WTC11 (cell line): ENCODE data around the gene ZNF516. TPM values are rescaled to one million over a fixed set of nuclear protein-coding genes. Genes with fewer than 3 reads are reported as not detected.

Experiments
- ATAC-seq: fragments of 200-7000 bp; cut with Tn5 transposase; 2 replicates; pipeline ENCODE4 v1.10.0; 2021; ENCODE audit warnings: mild to moderate bottlenecking, moderate library complexity
- CTCF ChIA-PET: fragments of 300-600 bp; sonication (Branson Sonifier 250); formaldehyde crosslinking; loops from one replicate; lab custom pipeline; 2021; ENCODE audit warnings: antibody characterized with exemption; lab: Charles Lee
- POLR2A ChIA-PET: fragments of 350-600 bp; sonication (Branson Sonifier 250); formaldehyde crosslinking; loops from one replicate; lab custom pipeline; 2021; ENCODE audit warnings: antibody characterized with exemption; lab: Charles Lee
- DNase-seq: peaks from one replicate; pipeline ENCODE4 v3.0.0; 2021; ENCODE audit warnings: low spot score
- H3K27ac Mint-ChIP-seq: 2 replicates; pipeline ENCODE4 v1.8.0; 2021; ENCODE audit warnings: mixed read lengths
- H3K27me3 Mint-ChIP-seq: 2 replicates; pipeline ENCODE4 v1.8.0; 2021; ENCODE audit warnings: low read depth, mild to moderate bottlenecking, moderate library complexity, mixed read lengths
- H3K36me3 Mint-ChIP-seq: 2 replicates; pipeline ENCODE4 v1.8.0; 2021; ENCODE audit warnings: mixed read lengths
- H3K4me1 Mint-ChIP-seq: 2 replicates; pipeline ENCODE4 v1.8.0; 2022; ENCODE audit warnings: mixed read lengths
- H3K4me3 Mint-ChIP-seq: 2 replicates; pipeline ENCODE4 v1.8.0; 2021; ENCODE audit warnings: mild to moderate bottlenecking, moderate library complexity, mixed read lengths
- H3K9me3 Mint-ChIP-seq: 2 replicates; pipeline ENCODE4 v1.8.0; 2021; ENCODE audit warnings: mixed read lengths
- ATF1 ChIP-seq: sonication (generic); formaldehyde crosslinking; IDR thresholded peaks from 2 replicates; pipeline ENCODE4 v1.8.1; 2023; ENCODE audit warnings: mild to moderate bottlenecking, moderate library complexity, missing genetic modification reagents
- CBFB ChIP-seq: sonication (generic); formaldehyde crosslinking; IDR thresholded peaks from 2 replicates; pipeline ENCODE4 v1.8.1; 2022; ENCODE audit warnings: mild to moderate bottlenecking, low read depth, missing genetic modification reagents
- CREB1 ChIP-seq: sonication (generic); formaldehyde crosslinking; IDR thresholded peaks from 2 replicates; pipeline ENCODE4 v1.8.0; 2023; ENCODE audit warnings: mild to moderate bottlenecking, missing genetic modification reagents
- CREM ChIP-seq: sonication (generic); formaldehyde crosslinking; IDR thresholded peaks from 2 replicates; pipeline ENCODE4 v1.8.1; 2022; ENCODE audit warnings: mild to moderate bottlenecking, missing genetic modification reagents, moderate library complexity
- ELF4 ChIP-seq: sonication (generic); formaldehyde crosslinking; IDR thresholded peaks from 2 replicates; pipeline ENCODE4 v1.8.1; 2022; ENCODE audit warnings: low read depth, mild to moderate bottlenecking, moderate library complexity, missing genetic modification reagents
- FOXJ3 ChIP-seq: sonication (generic); formaldehyde crosslinking; IDR thresholded peaks from 2 replicates; pipeline ENCODE4 v1.9.0; 2021; ENCODE audit warnings: missing genetic modification reagents, mild to moderate bottlenecking, borderline replicate concordance
- FOXK1 ChIP-seq: sonication (generic); formaldehyde crosslinking; IDR thresholded peaks from 2 replicates; pipeline ENCODE4 v1.8.0; 2022; ENCODE audit warnings: mild to moderate bottlenecking, moderate library complexity, missing genetic modification reagents
- FOXP1 ChIP-seq: sonication (generic); formaldehyde crosslinking; IDR thresholded peaks from 2 replicates; pipeline ENCODE4 v1.8.0; 2022; ENCODE audit warnings: missing genetic modification reagents, mild to moderate bottlenecking, moderate library complexity, borderline replicate concordance
- JAZF1 ChIP-seq: fragments of 250-450 bp; sonication (Bioruptor Pico); IDR thresholded peaks from 2 replicates; pipeline ENCODE4 v1.9.0; 2021; ENCODE audit warnings: moderate library complexity, mild to moderate bottlenecking, inconsistent platforms
- NR1H2 ChIP-seq: sonication (generic); formaldehyde crosslinking; IDR thresholded peaks from 2 replicates; pipeline ENCODE4 v1.9.0; 2021; ENCODE audit warnings: mild to moderate bottlenecking, moderate library complexity, missing genetic modification reagents
- OVOL2 ChIP-seq: fragments of 250-450 bp; sonication (Bioruptor Pico); IDR thresholded peaks from 2 replicates; pipeline ENCODE4 v1.9.0; 2021; ENCODE audit warnings: mild to moderate bottlenecking, borderline replicate concordance
- PREB ChIP-seq: sonication (generic); formaldehyde crosslinking; IDR thresholded peaks from 2 replicates; pipeline ENCODE4 v1.8.1; 2022; ENCODE audit warnings: mild to moderate bottlenecking, missing genetic modification reagents, moderate library complexity, borderline replicate concordance
- PRRX2 ChIP-seq: fragments of 250-450 bp; sonication (Bioruptor Pico); IDR thresholded peaks from 2 replicates; pipeline ENCODE4 v1.8.0; 2021; ENCODE audit warnings: mild to moderate bottlenecking
- RORB ChIP-seq: fragments of 250-450 bp; sonication (Bioruptor Pico); IDR thresholded peaks from 2 replicates; pipeline ENCODE4 v1.9.0; 2021; ENCODE audit warnings: mild to moderate bottlenecking
- SMAD3 ChIP-seq: sonication (generic); formaldehyde crosslinking; IDR thresholded peaks from 2 replicates; pipeline ENCODE4 v1.8.0; 2022; ENCODE audit warnings: missing genetic modification reagents, mild to moderate bottlenecking, borderline replicate concordance
- TEAD1 ChIP-seq: sonication (generic); formaldehyde crosslinking; IDR thresholded peaks from 2 replicates; pipeline ENCODE4 v1.8.0; 2022; ENCODE audit warnings: mild to moderate bottlenecking, missing genetic modification reagents
- TP53 ChIP-seq: sonication (generic); formaldehyde crosslinking; IDR thresholded peaks from 2 replicates; pipeline ENCODE4 v1.8.1; 2023; ENCODE audit warnings: mild to moderate bottlenecking, missing genetic modification reagents
- USF1 ChIP-seq: sonication (generic); formaldehyde crosslinking; IDR thresholded peaks from 2 replicates; pipeline ENCODE4 v1.8.0; 2022; ENCODE audit warnings: mild to moderate bottlenecking, missing genetic modification reagents
- ZBTB21 ChIP-seq: sonication (generic); formaldehyde crosslinking; IDR thresholded peaks from 2 replicates; pipeline ENCODE4 v1.8.1; 2023; ENCODE audit warnings: mild to moderate bottlenecking, missing genetic modification reagents, borderline replicate concordance
- ZNF219 ChIP-seq: sonication (generic); formaldehyde crosslinking; IDR thresholded peaks from 2 replicates; pipeline ENCODE4 v1.8.0; 2023; ENCODE audit warnings: missing genetic modification reagents, mild to moderate bottlenecking, borderline replicate concordance
- ZNF232 ChIP-seq: sonication (generic); formaldehyde crosslinking; IDR thresholded peaks from 2 replicates; pipeline ENCODE4 v1.8.0; 2022; ENCODE audit warnings: mild to moderate bottlenecking, missing genetic modification reagents
- ZNF416 ChIP-seq: fragments of 250-450 bp; sonication (Bioruptor Pico); IDR thresholded peaks from 2 replicates; pipeline ENCODE4 v1.9.0; 2021; ENCODE audit warnings: mild to moderate bottlenecking, inconsistent platforms
- ZNF671 ChIP-seq: fragments of 250-450 bp; sonication (Bioruptor Pico); IDR thresholded peaks from 2 replicates; pipeline ENCODE4 v1.8.0; 2021; ENCODE audit warnings: mild to moderate bottlenecking
- total RNA-seq: library from RNA; stranded (reverse); gene quantifications from 3 replicates; pipeline ENCODE4 v1.2.3, GENCODE V29; 2021
- TF ChIP-seq, protein P1 (sequence below): fragments of 250-450 bp; sonication (Bioruptor Pico); IDR thresholded peaks from 2 replicates; pipeline ENCODE4 v1.8.0; 2021; ENCODE audit warnings: mild to moderate bottlenecking
- TF ChIP-seq, protein P2 (sequence below): sonication (generic); formaldehyde crosslinking; IDR thresholded peaks from 2 replicates; pipeline ENCODE4 v1.8.1; 2022; ENCODE audit warnings: missing genetic modification reagents, borderline replicate concordance
- TF ChIP-seq, protein P3 (sequence below): sonication (generic); formaldehyde crosslinking; IDR thresholded peaks from 2 replicates; pipeline ENCODE4 v1.8.1; 2023; ENCODE audit warnings: mild to moderate bottlenecking, missing genetic modification reagents

ZNF516 gene
- total RNA-seq, 1 experiment from 2014 or later = 58.6 TPM

DNA sequence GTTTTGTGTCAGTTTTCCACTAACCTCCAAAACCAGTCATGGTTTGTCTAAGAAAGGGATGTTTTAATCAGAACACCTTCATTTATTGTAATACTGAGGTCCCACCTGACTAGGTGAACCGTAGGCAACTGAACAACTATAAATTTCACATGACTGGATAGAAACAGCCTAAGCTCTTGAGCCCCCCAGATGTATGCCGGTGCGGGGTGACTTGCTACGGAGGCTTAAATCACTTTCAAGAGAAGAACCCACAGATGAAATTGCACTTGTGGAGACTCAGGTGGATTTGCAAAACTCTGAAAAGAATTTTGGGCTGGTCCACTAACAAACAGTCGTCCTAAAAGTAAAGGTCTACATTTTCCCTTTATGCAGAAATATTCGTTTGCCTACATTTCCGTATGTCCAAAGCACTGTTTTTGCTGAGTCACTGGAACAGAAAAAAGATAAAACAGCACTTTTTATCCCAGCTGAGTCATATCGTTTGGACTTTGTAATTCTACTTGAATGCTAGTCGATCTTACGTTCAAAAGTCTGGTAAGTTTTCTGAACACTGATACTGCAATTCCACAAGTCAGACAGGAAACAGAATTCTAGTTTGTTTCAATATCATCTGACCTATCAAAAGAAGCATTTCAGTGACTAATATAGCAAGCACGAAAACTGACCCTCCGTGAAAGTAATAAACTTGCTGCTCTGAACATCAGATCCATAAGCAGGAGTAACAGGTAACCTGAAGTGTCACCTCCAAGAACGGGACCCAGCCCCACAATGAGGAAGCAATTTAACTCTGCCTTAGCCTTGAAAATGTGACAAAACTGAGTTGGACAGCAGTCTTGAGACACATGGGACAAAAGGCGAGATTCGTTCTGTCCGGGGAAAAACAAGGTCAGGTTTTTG lies 18.1 kb downstream of the ZNF516 start (continued):
- TF ChIP-seq, protein P1, sequence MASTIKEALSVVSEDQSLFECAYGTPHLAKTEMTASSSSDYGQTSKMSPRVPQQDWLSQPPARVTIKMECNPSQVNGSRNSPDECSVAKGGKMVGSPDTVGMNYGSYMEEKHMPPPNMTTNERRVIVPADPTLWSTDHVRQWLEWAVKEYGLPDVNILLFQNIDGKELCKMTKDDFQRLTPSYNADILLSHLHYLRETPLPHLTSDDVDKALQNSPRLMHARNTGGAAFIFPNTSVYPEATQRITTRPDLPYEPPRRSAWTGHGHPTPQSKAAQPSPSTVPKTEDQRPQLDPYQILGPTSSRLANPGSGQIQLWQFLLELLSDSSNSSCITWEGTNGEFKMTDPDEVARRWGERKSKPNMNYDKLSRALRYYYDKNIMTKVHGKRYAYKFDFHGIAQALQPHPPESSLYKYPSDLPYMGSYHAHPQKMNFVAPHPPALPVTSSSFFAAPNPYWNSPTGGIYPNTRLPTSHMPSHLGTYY (CRISPR knock-in tag) = no peak
- no peak for TF ChIP-seq ELF4 (CRISPR knock-in tag)
- no peak for TF ChIP-seq PRRX2 (CRISPR knock-in tag)

DNA sequence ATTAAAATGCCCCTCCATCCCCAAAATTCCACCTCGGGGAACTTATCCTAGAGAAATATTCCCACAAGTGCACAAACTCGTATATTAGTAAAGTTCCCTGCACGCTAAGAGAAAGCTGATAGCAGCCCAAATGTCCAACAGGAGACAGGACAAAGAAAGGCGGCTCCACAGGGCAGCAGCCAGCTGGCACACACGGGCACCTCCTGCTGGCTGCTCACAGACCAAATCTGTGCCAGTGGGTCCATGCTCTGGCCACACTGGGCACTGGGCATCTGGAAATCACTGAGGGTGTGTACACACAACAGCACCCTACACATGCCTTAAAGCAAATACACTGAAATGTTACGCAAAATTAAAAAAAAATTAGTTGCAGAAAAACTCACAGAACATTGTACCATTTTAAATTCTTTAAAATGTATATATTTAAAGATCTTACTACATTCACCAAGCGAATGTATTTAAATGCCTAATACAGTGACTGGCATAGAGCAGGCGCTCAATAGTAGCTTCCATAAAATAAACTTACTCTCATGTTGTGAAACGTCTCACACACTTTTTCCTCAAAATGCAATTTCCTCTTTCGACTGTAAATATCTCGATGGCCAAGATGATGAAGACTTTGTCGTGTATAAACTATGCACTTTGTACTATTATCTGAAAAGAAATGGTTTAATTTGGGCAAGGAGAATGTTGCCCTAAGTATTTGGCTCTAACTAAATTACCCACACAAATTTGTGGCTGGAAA lies 19.4 kb downstream of the ZNF516 start:
- POLR2A ChIA-PET = no interaction called here
- no peak for TF ChIP-seq FOXK1 (CRISPR knock-in tag)
- TF ChIP-seq CREB1 = no peak
- TF ChIP-seq TP53 (CRISPR knock-in tag) = no peak
- TF ChIP-seq ZNF219 = no peak
- no peak for TF ChIP-seq PREB (CRISPR knock-in tag)
- TF ChIP-seq, all 79 proteins: peak for 0
- H3K27me3 Mint-ChIP-seq = no peaks in the 10 kb centered on the region
- no peak overlapping the region for H3K27ac Mint-ChIP-seq
- H3K4me1 Mint-ChIP-seq = peaks cover 31% of the 10 kb centered on the region
- ATAC-seq (no peak), DNase-seq (no peak)
- no peaks in the 10 kb centered on the region for H3K9me3 Mint-ChIP-seq
- H3K36me3 Mint-ChIP-seq = no peaks in the 10 kb centered on the region
- CTCF ChIA-PET = interaction anchor here (0.6 to 2.2 kb wide), 2 partner anchors 183 to 218 kb away, joined by 5 read pairs; no protein-coding TSS in a partner anchor
- H3K4me3 Mint-ChIP-seq = no peak overlapping the region

DNA sequence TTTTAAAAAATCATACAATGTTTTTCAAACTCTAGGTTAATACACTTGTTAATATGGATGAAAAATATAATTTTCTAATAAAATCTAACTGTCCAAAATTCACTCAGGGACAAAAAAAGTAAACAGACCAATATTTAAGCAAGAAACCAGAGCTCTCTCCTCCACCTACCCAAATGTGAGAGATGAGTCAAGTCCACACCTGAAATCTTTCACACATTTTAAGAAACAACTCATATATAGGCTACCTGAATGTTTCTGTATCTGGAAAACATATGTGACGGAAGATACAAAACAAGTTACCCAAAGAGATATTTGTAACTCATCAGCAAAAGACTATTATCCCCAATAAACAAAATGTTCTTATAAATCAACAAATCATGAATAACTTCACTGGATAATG lies 20.2 kb downstream of the ZNF516 start:
- DNase-seq (no peak), ATAC-seq (no peak)
- no peak overlapping the region for H3K27ac Mint-ChIP-seq
- TF ChIP-seq NR1H2 (CRISPR knock-in tag) (no peak), ATF1 (no peak), TEAD1 (CRISPR knock-in tag) (no peak), ZNF416 (CRISPR knock-in tag) (no peak), CREB1 (no peak), SMAD3 (no peak), JAZF1 (CRISPR knock-in tag) (no peak), ZBTB21 (no peak), RORB (CRISPR knock-in tag) (no peak), USF1 (CRISPR knock-in tag) (no peak), CBFB (CRISPR knock-in tag) (no peak), TP53 (CRISPR knock-in tag) (no peak), OVOL2 (CRISPR knock-in tag) (no peak), ZNF232 (no peak), FOXJ3 (CRISPR knock-in tag) (no peak), ZNF671 (CRISPR knock-in tag) (no peak), FOXP1 (CRISPR knock-in tag) (no peak), CREM (no peak)
- TF ChIP-seq, protein P2, sequence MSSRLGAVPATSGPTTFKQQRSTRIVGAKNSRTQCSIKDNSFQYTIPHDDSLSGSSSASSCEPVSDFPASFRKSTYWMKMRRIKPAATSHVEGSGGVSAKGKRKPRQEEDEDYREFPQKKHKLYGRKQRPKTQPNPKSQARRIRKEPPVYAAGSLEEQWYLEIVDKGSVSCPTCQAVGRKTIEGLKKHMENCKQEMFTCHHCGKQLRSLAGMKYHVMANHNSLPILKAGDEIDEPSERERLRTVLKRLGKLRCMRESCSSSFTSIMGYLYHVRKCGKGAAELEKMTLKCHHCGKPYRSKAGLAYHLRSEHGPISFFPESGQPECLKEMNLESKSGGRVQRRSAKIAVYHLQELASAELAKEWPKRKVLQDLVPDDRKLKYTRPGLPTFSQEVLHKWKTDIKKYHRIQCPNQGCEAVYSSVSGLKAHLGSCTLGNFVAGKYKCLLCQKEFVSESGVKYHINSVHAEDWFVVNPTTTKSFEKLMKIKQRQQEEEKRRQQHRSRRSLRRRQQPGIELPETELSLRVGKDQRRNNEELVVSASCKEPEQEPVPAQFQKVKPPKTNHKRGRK = no peak
- TF ChIP-seq, protein P3, sequence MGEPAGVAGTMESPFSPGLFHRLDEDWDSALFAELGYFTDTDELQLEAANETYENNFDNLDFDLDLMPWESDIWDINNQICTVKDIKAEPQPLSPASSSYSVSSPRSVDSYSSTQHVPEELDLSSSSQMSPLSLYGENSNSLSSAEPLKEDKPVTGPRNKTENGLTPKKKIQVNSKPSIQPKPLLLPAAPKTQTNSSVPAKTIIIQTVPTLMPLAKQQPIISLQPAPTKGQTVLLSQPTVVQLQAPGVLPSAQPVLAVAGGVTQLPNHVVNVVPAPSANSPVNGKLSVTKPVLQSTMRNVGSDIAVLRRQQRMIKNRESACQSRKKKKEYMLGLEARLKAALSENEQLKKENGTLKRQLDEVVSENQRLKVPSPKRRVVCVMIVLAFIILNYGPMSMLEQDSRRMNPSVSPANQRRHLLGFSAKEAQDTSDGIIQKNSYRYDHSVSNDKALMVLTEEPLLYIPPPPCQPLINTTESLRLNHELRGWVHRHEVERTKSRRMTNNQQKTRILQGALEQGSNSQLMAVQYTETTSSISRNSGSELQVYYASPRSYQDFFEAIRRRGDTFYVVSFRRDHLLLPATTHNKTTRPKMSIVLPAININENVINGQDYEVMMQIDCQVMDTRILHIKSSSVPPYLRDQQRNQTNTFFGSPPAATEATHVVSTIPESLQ (CRISPR knock-in tag) = no peak
- H3K4me1 Mint-ChIP-seq = peaks cover 31% of the 10 kb centered on the region
- no peaks in the 10 kb centered on the region for H3K27me3 Mint-ChIP-seq
- POLR2A ChIA-PET = no interaction called here
- H3K36me3 Mint-ChIP-seq = no peaks in the 10 kb centered on the region
- CTCF ChIA-PET = interaction anchor here (2.2 kb wide), 1 partner anchor 184 kb away, joined by 5 read pairs; no protein-coding TSS in a partner anchor
- H3K9me3 Mint-ChIP-seq = no peaks in the 10 kb centered on the region
- H3K4me3 Mint-ChIP-seq = no peak overlapping the region
